ENCODE data around the gene UBE3D.
"Not testable (repeated sequence)": the region's sequence is repeated elsewhere in the genome, so short reads cannot be mapped to it uniquely, and the experiment has no call there.

Gene UBE3D

GRCh38 chr6:82872185-82872584 is 193.5 kb downstream of the UBE3D start:
- no peak for DNase-seq (ENCODE audit: low read depth)

GRCh38 chr6:82870582-82871172 is 195.0 kb downstream of the UBE3D start:
- no peak for DNase-seq (ENCODE audit: low read depth)

GRCh38 chr6:82869493-82869892 is 196.1 kb downstream of the UBE3D start:
- no peak for DNase-seq (ENCODE audit: low read depth)

GRCh38 chr6:82867946-82868345 is 197.7 kb downstream of the UBE3D start:
- no peak for DNase-seq (ENCODE audit: low read depth)

- DNase-seq (ENCODE audit: low read depth): no peak
Measured at GRCh38 chr6:82866446-82866845, 199.2 kb downstream of the UBE3D start.

GRCh38 chr6:82865461-82865860 is 200.2 kb downstream of the UBE3D start:
- DNase-seq (ENCODE audit: low read depth): no peak

- DNase-seq (ENCODE audit: low read depth): no peak
Measured at GRCh38 chr6:82863781-82864180, 201.9 kb downstream of the UBE3D start.

GRCh38 chr6:82862543-82862942 is 203.1 kb downstream of the UBE3D start:
- DNase-seq (ENCODE audit: low read depth): peak; percentile 48

GRCh38 chr6:82861121-82861520 is 204.5 kb downstream of the UBE3D start:
- DNase-seq (ENCODE audit: low read depth): no peak

- DNase-seq (ENCODE audit: low read depth): not testable (repeated sequence)
Measured at GRCh38 chr6:82856077-82856476, 209.6 kb downstream of the UBE3D start.

- not testable (repeated sequence) for DNase-seq (ENCODE audit: low read depth)
Measured at GRCh38 chr6:82852904-82853303, 212.7 kb downstream of the UBE3D start.

GRCh38 chr6:82843291-82843885 is 222.3 kb downstream of the UBE3D start:
- DNase-seq (ENCODE audit: low read depth): no peak

GRCh38 chr6:82842721-82843120 is 222.9 kb downstream of the UBE3D start:
- DNase-seq (ENCODE audit: low read depth): peak; percentile 75
